HG02623 (cell line): Measurements from ENCODE around the gene MYLK3.

Experiments
- ATAC-seq: cut with Tn5 transposase; IDR thresholded peaks from one replicate; pipeline ENCODE4 v1.9.1; 2021; ENCODE audit warnings: moderate library complexity; ENCODE audit not compliant: unreplicated experiment

MYLK3 gene

GRCh38 chr16:46728806-46729205, 19.3 kb downstream of the MYLK3 start:
- no peak for ATAC-seq

GRCh38 chr16:46727630-46728029, 20.5 kb downstream of the MYLK3 start:
- no peak for ATAC-seq

- no peak for ATAC-seq
These were observed 21.0 kb downstream of the MYLK3 start for GRCh38 chr16:46727184-46727583.

GRCh38 chr16:46721885-46722284, 26.3 kb downstream of the MYLK3 start:
- ATAC-seq, result no peak

GRCh38 chr16:46720619-46721018, 27.5 kb downstream of the MYLK3 start:
- no peak for ATAC-seq

- ATAC-seq, result no peak
These were observed 28.6 kb downstream of the MYLK3 start for GRCh38 chr16:46719528-46719927.

- ATAC-seq, result no peak
These were observed 29.9 kb downstream of the MYLK3 start for GRCh38 chr16:46718214-46718613.

- ATAC-seq, result no peak
These were observed 30.5 kb downstream of the MYLK3 start for GRCh38 chr16:46717692-46718091.

- ATAC-seq, result no peak
These were observed 32.3 kb downstream of the MYLK3 start for GRCh38 chr16:46715769-46716305.

GRCh38 chr16:46714797-46715591, 33.1 kb downstream of the MYLK3 start:
- no peak for ATAC-seq

GRCh38 chr16:46713634-46714033, 34.5 kb downstream of the MYLK3 start:
- ATAC-seq, result no peak

GRCh38 chr16:46712911-46713310, 35.2 kb downstream of the MYLK3 start:
- no peak for ATAC-seq

GRCh38 chr16:46711106-46712058, 36.8 kb downstream of the MYLK3 start:
- ATAC-seq, result no peak

GRCh38 chr16:46709469-46710005, 38.6 kb downstream of the MYLK3 start:
- no peak for ATAC-seq

- ATAC-seq, result no peak
These were observed 41.5 kb downstream of the MYLK3 start for GRCh38 chr16:46706642-46707041.

GRCh38 chr16:46702030-46702429, 46.1 kb downstream of the MYLK3 start:
- ATAC-seq, result no peak

GRCh38 chr16:46701615-46702014, 46.5 kb downstream of the MYLK3 start:
- no peak for ATAC-seq

GRCh38 chr16:46700048-46700447, 48.1 kb downstream of the MYLK3 start:
- no peak for ATAC-seq

GRCh38 chr16:46696957-46697356, 51.2 kb downstream of the MYLK3 start:
- ATAC-seq, result no peak

GRCh38 chr16:46695937-46696336, 52.2 kb downstream of the MYLK3 start:
- no peak for ATAC-seq

- no peak for ATAC-seq
These were observed 54.5 kb downstream of the MYLK3 start for GRCh38 chr16:46693598-46693997.
